ENCODE measurements around the gene SLC25A1. TPM values are rescaled to one million over a fixed set of nuclear protein-coding genes. Genes with fewer than 3 reads are reported as not detected.

SLC25A1 gene
- total RNA-seq, 1 donor from 2014 or later: 50.3 TPM

- H3K27me3 ChIP-seq (ENCODE audit: low read depth): no peaks in the 10 kb centered on the region
- H3K4me1 ChIP-seq: peaks cover 50% of the 10 kb centered on the region
- H3K4me3 ChIP-seq: no peak overlapping the region
- H3K27ac ChIP-seq: no peak overlapping the region
- no peaks in the 10 kb centered on the region for H3K9me3 ChIP-seq
- H3K36me3 ChIP-seq: peaks cover 13% of the 10 kb centered on the region
- no peak for TF ChIP-seq CTCF (IDR thresholded peaks at IDR 0.05)
- DNase-seq (no peak), ATAC-seq (no peak)
- intact Hi-C loops (cut with DNase I): no loop called here
These were observed 2.3 kb downstream of the SLC25A1 start for GRCh38 chr22:19176175-19176643.

DNA sequence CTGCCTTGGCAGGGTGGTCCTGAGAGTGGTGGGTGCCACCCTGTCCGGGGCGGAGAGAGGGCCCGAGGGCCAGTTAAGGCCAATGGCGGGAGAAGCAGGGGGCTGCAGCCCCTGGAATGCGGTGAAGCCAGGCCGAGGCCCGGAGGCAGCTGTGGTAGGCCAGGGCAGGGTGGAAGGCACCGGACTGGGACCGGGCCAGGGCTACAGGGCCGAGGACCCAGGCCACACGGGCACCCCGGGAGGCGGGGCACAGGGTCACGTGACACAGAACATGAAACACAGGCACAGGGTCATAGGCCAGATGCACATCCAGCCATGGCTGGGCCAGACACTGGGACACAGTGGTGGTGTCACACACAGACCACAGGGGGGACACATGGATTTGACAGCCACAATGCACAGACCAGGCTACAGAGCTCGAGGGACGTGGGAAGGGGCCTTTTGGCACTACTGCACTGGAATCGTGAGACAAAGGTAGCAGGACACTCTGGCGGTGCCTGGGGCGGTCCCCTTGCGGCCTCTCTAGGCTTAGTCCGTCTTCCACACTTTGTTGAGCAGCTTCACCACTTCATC lies 2.8 kb downstream of the SLC25A1 start:
- TF ChIP-seq CTCF (IDR thresholded peaks at IDR 0.05): no peak
- no peak for ATAC-seq
- Histone ChIP-seq H3K4me1 (peaks cover 55% of the 10 kb centered on the region), H3K36me3 (peaks cover 13% of the 10 kb centered on the region), H3K27me3 (ENCODE audit: low read depth) (no peaks in the 10 kb centered on the region), H3K4me3 (no peak overlapping the region), H3K27ac (no peak overlapping the region), H3K9me3 (no peaks in the 10 kb centered on the region)
- no peak for DNase-seq
- intact Hi-C loops (cut with DNase I): no loop called here

DNA sequence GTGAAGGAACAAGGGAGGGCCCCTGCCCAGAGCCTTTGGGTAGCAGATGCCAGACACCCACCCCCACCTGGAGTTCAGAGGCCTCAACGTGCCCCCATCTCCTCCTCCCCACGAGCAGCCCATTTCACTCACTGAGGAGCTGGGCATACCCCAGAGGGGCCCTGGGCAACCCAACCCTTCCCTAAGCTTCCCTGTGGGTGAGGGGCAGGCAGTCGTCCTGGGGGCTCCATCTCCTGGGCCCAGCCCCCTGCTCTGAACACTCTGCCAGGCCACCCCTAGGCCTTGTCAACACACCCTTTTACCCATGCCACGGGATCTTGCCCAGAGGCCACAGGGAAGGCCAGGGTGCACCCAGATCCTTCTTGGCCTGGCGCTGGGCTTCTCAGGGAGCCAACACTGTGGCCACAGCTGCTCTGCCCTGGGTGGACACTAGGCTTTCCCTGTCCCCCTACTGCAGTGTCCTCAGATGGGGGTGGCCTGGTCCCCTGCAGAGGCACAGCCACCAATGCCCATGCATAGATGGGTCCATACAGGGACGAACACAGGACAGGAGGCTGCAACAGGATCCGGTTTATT lies 3.4 kb downstream of the SLC25A1 start:
- DNase-seq: no peak
- Histone ChIP-seq H3K27me3 (ENCODE audit: low read depth) (peaks cover 1% of the 10 kb centered on the region), H3K4me3 (no peak overlapping the region), H3K36me3 (peaks cover 13% of the 10 kb centered on the region), H3K27ac (no peak overlapping the region), H3K9me3 (no peaks in the 10 kb centered on the region), H3K4me1 (peaks cover 60% of the 10 kb centered on the region)
- no peak for ATAC-seq
- intact Hi-C loops (cut with DNase I): no loop called here
- TF ChIP-seq CTCF (IDR thresholded peaks at IDR 0.05): no peak

- DNase-seq: no peak
- no peaks in the 10 kb centered on the region for H3K9me3 ChIP-seq
- no peak for TF ChIP-seq CTCF (IDR thresholded peaks at IDR 0.05)
- peaks cover 13% of the 10 kb centered on the region for H3K36me3 ChIP-seq
- H3K4me3 ChIP-seq: no peak overlapping the region
- intact Hi-C loops (cut with DNase I): no loop called here
- peaks cover 61% of the 10 kb centered on the region for H3K4me1 ChIP-seq
- no peak overlapping the region for H3K27ac ChIP-seq
- peaks cover 9% of the 10 kb centered on the region for H3K27me3 ChIP-seq (ENCODE audit: low read depth)
- ATAC-seq: no peak
These were observed 4.2 kb downstream of the SLC25A1 start for GRCh38 chr22:19174106-19175025.

- peaks cover 13% of the 10 kb centered on the region for H3K36me3 ChIP-seq
- H3K4me3 ChIP-seq: no peak overlapping the region
- DNase-seq (no peak), ATAC-seq (no peak)
- peaks cover 66% of the 10 kb centered on the region for H3K4me1 ChIP-seq
- peaks cover 19% of the 10 kb centered on the region for H3K27me3 ChIP-seq (ENCODE audit: low read depth)
- no peak overlapping the region for H3K27ac ChIP-seq
- H3K9me3 ChIP-seq: no peaks in the 10 kb centered on the region
- intact Hi-C loops (cut with DNase I): no loop called here
- no peak for TF ChIP-seq CTCF (IDR thresholded peaks at IDR 0.05)
These were observed 5.2 kb downstream of the SLC25A1 start for GRCh38 chr22:19173047-19174035.

Data from lower lobe of right lung (tissue), 2 donors.